ENCODE measurements around the gene ETV4.

The ETV4 gene

DNA sequence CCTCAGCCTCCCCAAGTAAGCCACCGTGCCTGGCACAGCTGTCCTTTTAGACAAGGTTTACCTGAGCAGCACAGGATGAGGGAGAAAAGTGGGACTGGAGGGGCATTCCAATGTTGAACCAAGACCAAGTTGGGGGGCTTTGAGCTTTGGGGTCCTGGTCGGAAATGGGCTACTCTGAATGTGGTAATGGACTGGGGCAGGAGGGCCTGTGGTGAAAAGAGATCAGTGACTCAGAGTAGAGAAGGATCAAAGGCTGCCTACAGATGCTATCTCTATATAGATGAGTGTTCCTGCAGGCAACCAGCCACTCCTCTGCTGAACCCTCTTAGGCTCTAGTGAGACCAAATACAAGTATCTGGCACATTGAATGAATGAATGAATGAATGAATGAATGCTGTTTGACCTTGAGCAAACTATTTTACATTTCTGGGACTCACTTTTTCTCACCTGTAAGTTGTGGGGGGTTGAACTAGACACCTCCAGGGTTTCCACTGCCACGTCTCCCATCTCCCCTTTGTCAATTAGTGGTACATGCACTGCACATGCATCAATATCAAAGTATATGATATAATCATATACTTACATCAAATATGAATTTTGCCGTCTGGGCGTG, 26.3 kb upstream of the ETV4 start:
- FAIRE-seq = no peak

DNA sequence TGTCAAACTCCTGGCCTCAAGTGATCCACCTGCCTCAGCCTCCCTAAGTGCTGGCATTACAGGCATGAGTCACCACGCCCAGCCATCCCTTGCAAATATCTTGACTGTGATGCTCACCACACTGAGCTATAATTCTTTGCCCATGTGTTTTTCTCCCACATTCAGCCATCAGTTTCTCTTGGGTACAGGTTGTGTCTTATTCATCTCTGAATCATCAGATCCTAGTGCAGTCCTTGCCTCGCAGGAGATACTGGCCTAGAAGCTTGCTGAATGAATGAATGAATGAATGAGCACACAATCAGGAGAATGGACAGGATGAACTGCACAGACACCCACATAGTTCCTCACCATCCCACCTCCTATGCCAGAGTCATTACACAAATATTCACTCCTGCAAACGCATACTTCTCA, 24.4 kb upstream of the ETV4 start:
- FAIRE-seq = no peak

DNA sequence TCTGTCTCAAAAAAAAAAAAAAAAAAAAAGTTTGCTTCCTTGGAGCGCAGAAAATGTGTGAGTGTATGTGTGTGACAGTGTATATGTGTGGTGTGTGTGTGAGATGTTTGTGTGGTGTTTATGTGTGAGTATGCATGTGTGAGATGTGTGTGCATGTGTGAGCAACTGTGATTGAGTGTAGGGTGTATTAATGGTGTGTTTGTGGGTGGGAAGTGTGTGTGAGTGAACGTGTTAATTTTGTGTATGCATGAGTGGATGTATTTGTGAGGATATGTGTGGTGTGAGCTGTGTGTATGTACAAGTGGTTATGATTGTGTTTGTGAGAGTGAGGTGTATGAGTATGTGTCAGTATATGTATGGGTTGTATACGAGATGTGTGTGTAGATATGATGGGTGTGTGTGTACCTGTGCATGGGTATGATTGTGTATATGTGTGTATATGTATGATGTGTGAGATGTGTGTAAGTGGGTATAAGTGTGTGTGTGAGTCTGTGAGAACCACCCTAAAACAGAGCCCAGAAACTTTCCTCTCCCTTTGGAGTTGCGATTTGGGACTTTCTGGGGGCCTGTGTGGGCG, 22.5 kb upstream of the ETV4 start:
- no peak for FAIRE-seq

DNA sequence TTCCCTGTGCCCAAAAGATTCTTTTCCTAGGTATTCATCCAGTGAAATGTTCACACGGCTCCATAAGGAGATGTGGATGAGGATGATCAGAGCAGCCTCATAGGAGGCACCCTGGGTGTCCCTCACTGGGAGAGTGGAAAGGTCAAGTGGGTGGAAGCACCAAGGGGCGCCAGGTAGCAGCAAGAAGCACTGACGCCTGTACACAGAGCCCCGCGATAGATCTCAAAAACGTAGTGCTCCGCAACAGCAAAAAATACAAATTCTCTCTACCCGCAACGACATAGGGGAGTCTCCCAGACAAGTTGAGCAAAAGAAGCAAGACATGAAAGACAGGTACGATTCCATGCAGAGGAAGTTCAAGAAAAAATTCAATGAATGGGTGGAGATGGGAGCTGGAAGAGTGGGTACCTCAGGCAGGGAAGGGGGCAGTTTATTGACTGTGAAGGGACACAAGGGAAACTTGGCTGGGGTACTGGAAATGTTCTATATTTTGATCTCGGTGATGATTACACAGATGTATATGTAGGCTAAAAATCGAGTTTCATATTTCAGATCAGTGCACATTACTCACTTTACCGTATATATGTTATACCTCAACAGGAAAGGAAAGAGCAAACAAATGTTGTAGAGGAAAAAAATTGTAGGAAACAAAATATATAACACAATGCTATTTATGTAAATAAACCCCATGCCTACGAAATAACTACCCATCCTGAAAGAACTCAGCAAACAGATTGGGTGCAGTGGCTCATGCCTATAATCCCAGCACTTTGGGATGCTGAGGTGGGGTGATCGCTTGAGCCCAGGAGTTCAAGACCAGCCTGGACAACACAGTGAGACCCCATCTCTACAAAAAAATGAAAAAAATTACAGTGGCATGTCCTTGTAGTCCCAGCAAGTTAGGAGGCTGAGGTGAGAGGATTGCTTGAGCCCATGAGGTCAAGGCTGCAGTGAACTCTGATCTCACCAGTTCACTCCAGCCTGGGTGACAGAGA, 17.8 kb upstream of the ETV4 start:
- FAIRE-seq = no peak

DNA sequence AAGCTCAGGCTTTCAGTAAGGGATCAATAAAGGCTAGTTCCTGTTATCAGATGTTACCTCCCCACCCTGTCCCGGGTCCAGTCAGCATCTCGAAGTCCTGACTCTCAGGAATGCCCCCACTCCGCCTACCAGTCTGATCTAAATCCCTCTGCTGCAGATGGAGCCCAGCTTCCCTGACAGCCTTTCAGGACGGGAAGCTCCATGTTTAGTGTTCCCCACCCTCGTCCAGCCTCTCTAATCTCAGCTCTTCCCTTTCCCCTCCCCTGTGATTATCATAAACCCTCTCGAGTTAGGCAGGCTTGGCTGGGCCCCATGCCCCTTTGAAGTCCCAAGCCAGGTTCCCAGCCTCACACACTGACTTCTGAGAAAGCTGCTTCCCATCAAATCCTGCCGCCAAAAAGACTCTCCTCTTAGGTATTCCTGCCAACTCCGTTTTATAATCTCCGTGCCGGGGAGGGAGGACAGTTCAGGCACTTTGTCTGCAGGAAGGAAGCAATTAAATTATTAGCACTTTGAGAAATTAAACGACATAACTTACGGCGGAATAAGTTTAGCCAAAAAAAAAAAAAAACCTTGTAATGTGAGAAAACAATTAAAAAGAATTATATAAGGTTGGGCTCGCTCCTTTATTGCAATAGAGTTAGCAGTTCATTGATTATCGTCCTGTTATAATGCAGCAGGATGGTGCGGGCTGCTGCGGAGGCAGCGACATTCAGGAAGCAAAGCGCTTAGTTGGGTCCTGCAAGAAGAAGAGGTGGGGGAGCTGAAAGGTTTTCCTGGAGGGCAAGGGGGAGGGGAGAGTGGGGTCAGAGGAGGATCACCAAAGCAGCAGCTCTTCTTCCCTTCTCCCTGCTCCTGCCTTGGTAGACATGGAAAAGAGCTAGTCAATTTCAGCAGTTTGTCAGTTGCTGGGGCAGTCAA, 16.8 kb upstream of the ETV4 start:
- no peak for FAIRE-seq

DNA sequence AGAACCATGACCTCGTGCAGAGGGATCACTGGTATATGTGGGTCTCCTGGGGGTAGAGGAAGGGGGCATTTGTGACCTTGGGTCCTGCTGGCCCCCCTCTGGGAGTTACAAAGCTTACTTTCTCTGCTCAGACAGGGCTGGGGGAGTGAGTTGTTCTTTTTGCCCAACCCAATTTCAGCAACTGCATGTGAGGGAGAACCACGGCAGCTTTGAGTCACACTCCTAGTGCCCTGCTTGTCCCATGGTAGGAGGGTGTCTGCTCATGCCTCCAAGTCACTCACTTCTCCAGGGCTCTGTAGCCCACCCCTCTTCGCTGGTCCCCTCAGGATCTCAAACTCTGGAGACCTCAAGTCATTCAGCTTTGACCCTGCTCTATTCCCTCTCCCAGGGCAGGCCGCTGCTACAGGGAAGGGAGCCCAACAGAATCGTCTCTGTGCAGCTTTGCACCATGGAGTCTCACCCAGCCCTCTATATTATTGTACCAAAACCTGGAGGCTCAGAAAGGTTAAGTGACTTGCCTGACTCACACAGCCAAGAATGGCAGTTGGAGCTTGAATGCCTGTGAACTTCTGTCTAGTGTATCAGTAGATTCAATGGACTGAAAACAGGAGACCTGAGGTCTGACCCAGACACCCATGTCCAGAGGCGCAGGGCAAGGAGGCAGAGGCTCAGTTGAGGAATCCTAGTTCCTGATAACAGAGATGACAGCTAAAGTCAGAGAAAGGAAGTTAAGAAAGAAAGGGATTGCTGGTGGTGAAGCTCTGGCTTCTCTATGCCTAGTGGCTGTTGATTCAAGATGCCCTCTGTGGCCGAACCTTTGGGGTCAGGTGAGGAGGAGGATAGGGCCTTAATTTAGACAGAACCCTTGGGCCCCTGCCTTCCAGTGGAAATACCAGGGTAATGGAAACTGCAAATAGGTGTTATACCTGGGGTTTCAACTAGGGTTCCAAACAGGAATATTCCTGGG, 14.6 kb upstream of the ETV4 start:
- FAIRE-seq = no peak

DNA sequence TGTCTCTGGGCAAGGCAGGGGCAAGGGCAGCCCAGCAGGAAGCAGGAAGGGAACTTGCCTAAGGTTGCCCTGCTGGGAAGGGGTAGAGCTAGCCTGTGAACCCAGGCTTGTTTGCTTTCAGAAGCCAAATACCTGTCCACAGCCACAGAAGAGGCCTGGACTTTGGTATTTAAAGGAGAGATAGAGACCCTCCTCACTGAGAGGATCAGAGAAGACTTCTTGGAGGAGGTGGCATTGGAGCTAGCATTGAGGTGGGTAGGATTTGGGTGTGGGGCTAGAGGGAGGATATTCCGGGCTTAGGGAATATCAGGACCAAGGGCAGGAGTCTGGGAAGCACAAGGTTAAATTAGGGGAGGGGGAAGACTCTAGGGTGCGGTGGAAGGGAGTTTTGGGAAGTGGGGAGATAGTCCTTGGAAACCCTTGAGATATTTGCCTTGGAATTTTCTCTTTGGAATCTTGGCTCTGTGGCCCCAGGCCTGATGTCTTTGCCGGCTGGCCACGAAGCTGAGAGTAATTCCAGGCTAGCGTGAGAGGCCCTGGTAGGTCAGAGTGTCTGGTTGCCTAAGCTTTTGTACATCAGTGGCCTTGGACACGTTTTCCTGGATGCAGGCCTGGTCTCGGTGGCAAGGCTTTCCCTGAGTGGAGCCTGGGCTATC, 13.1 kb upstream of the ETV4 start:
- FAIRE-seq = no peak

DNA sequence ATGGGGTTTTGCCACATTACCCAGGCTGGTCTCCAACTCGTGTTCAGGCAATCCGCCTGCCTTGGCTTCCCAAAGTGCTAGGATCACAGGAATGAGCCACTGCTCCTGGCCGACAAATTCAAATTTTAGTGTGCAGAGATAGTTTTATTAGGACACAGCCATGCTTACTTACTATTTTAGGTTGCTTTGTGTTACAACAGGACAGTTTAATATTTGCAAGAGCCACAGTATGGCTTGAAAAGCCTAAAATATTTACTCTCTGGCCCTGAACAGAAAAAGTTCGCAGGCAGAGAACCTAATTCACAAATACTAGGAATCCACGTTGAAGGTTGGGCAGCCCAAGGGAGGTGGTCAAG, 12.6 kb upstream of the ETV4 start:
- FAIRE-seq = no peak

DNA sequence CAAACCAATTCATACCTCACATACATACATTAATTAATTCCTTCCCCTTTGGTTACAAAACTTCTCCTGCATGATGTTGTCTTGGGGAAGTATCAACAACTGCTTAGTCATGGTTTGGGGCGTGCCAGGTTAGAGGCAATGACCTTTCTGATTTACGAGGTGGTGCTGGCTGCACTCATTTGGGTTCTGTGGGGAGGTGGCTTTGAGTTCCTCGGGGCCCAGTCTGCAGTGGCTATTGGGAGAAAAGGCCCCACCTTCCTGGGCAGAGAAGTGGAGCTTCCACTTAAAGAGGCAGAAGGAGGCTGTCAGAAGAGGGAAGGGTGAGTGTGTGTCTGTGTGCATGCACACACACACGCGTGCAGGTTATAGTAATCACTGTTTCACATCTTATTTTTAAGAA, 10.2 kb upstream of the ETV4 start:
- FAIRE-seq = no peak

DNA sequence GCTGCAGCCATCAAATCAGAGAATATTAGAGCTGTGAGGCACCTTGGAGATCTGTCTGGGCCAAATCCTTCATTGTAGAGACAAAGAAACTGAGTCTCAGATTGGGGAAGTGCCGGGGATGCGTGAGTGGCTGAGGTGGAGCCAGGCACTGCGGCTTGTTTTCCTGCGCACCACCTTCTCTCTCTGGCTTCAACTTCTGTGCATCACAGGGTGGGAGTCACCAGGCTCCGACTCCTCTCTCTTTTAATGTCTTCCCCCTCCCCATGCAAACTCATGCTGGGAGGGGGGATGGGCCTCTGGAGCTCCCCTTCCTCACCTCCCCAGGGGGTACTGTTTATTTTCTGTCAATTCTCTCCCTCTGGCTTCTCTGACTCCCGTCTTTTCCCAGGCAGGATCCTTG, 8.7 kb upstream of the ETV4 start:
- FAIRE-seq = no peak

DNA sequence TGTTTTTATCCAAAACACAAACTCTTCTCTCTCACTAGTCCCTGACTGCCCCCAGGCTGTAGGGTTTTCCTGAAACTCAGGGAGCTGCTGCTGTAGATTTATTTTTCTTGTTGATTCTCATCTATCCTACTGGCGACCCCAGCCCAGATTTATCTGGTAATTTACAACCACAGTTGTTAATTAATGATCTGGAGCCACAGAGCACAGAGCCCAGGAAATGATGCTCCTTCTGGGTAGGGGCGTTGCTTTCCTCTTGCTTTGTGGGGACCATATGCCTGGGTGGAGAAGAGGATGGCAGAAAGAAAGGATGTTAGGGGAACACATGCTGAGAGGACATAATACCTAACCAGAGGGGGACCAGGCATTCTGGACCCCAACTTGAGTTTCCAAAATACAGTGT, 7.4 kb upstream of the ETV4 start:
- no peak for FAIRE-seq

DNA sequence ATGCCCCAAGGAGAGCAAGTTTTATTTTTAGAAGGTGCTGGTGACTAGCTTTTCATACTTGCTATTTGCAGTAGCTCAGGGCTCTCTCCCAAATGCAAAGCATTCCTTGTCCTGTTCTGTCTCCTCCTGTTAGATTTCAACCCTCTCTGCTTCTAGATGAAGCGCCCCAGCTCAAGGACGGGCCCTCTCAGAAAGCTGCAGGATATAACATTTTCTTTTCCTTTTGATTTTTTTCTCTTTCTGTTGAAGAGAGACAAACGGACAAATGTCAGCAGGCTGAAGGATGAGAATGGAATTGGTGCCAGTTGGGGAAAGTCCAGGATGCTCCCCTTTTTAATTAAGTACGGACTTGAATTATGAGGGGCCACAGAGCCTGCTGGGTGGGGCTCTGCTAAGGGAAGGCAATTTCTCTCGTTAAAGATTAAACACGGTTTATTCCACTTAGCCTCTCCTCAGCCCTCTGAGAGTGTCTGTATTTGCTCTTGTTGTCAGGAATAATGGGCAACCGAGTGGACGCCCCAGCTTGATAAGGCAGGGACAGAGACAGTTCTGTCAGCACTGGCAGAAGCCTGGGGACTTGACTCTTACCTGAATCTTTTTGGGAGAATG, 6.2 kb upstream of the ETV4 start:
- no peak for FAIRE-seq

DNA sequence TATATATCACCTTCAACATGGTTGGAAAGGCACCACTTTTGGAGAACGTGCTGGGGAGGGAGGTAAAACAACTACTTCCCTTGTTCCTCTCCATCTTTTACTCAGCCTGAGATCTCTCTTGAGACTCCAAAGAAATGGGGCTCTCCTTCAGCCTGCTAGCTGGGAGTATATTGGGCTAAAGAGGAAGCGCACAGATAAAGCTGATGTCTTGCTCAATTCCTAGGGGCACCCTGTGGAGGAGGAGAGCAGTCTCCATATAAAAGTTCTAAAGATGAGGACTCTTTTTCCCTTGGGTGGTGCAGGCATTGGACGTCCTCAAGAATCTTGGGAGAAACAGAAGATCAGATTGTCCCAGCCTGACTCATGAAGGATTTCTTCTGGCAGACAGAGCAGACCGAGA, 4.6 kb upstream of the ETV4 start:
- no peak for FAIRE-seq

DNA sequence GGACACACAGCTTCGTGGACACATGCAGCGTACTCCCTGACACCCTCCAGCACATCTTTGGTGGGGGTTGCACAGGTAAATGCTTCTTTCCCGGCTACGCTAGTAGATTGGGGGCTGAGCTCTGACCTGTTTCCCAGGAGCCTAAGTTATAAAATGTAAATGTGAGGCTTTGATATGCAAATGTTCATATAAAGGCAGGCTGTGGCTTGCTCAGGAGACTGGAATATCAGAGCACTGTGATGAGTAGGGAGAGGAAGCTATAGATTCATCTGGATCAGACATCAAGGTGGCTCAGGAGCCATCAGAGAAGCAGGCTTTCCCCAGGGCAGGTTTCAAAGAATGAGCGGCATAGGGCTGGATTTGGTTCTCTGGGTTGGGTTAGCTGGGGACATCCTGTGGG, 3.4 kb upstream of the ETV4 start:
- no peak for FAIRE-seq

DNA sequence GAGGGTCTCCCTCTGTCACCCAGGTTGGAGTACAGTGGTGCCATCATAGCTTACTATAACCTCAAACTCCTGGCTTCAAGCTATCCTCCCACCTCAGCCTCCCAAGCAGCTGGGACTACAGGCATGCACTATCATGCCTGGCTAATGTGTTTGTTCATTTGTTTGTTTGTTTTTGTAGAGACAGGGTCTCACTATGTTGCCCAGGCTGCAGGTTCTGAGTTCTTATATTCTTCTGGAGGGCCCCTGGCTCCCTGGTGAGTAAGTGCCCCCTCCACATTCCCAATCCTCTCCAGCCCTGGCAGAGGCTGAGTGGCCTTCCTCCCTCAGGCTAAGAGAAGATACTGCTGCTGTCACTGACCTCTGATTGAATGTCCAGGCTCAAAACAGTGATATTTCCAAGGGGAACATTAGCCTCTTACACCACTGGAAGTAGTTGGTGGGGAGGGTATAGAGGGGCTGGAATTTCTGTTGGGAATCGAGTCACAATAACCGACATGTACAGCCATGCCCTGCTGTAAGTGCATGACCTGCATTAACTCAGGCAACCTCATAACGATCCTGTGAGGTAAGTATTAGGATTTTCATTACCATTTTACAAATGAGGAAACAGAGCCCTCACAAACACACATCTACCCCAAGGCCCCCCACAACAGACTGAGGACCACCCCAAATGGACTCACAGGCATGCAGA, 2.7 kb upstream of the ETV4 start:
- no peak for FAIRE-seq

DNA sequence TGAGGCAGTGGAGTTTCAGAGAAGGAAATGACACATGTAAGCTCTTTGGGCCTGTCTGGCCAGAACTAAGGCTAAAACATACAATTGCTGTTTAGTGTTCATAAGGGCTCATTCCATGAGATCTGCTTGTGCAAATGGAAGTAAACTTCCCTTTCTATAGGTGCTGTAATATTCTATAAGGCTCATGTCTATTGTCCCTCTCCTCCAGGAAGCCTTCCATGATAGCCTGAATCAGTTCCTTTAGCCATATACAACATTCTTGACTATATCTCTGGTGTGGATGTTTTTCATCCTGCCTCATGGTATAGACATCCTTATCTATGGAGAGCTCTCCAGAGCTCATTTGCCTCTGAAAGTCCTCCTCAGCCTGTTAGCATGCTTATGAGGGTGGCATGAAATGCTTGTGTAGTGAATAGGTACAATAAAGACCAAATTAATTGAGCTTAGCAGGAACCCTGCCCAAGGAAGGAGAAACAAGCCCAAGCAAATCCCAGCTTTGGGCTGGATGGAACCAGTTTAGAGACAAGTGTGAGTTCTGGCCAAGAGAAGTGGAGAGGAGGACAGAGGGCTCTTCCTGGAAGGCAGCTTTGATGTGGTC, 1.6 kb upstream of the ETV4 start:
- no peak for FAIRE-seq

DNA sequence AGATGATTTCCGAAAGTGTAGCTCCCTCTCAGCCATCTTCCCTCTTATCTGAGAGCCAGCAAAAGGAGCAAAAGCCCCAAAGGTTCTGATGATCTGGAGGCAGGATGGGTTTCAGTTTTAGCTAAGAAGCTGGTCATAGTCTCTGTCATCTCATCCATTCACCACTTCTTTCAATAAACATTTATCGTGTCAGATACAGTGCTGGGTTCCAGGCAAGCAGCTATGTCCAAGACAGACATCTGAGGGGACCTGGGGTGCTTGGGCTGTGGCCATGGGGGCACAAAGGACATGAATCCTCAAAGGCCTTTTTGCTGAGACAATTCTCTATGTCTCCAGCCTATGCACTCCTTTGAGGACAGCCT, 1.0 kb upstream of the ETV4 start:
- FAIRE-seq = no peak

DNA sequence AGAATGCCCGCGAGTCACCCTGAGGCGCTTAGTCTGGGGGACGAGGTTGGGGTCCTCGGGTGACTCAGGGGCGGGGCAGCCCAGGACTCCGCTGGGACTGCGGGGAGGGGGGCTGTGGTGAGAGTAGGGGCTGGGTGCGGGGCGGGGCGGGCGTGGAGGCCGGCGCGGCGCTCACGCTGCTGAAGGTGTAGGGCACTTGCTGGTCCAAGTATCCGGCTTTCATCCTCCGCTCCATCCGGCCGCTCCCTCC, 832 bp downstream of the ETV4 start:
- no peak for FAIRE-seq

DNA sequence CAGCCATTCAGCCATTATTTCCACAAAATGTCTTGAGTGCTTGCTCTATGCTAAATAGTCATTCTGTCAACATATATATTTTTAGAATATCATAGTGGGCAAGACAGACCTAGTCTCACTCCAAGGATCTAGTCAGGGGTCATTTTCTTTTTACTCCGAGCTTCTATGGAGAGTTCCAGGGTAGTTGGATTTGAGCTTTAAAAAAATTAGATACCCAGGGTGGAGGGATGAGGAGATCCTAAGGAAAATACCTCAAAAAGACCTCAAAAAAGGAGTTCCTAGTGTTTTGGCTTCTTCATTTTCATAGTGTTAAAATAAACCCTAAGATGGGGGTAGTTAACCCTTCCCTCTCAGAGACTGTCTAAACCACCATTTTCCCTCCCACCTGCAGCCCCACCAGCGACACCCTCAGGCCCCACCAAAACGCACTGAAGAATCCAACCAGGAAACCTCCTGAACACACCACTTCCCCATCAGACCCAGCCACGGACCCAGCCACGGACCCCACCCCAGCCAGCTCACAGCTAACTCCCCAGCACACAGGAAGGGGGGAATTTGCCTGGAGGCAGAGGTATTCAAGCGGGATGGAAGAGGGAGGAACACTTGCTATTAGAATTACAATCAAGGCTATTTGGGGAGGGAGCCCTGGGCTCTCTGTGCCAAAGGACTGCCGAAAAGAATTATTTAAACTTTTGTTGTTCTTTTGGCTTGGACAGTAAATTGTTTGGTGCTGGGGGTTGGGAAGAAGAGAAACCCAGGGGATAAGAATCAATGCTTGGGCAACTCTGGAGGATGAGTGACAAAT, 2.2 kb downstream of the ETV4 start:
- no peak for FAIRE-seq
